HG02885 (cell line): ENCODE results near the gene UNC80.

Source experiments
- ATAC-seq: cut with Tn5 transposase; IDR thresholded peaks from one replicate; pipeline ENCODE4 v1.9.1; 2021; ENCODE audit warnings: mild to moderate bottlenecking; ENCODE audit not compliant: unreplicated experiment, poor library complexity

The UNC80 gene

GRCh38 chr2:210002158-210003157, 230.8 kb downstream of the UNC80 start, which contains the start of gene RPE:
TSS of gene RPE (plus strand) at chr2:210002638. CDS start at chr2:210002662, 24 bp downstream.
- ATAC-seq = peak; percentile 99

- no peak for ATAC-seq
Observed at GRCh38 chr2:210003359-210003758, 231.7 kb downstream of the UNC80 start.

GRCh38 chr2:210004881-210005280, 233.2 kb downstream of the UNC80 start:
- no peak for ATAC-seq

- peak; percentile 31 for ATAC-seq
Observed at GRCh38 chr2:210007895-210008294, 236.3 kb downstream of the UNC80 start.

GRCh38 chr2:210009126-210009525, 237.5 kb downstream of the UNC80 start:
- ATAC-seq = no peak

- no peak for ATAC-seq
Observed at GRCh38 chr2:210009896-210010295, 238.3 kb downstream of the UNC80 start.

- ATAC-seq = no peak
Observed at GRCh38 chr2:210020138-210020537, 248.5 kb downstream of the UNC80 start.

- no peak for ATAC-seq
Observed at GRCh38 chr2:210022824-210023223, 251.2 kb downstream of the UNC80 start.

- no peak for ATAC-seq
Observed at GRCh38 chr2:210027608-210028007, 256.0 kb downstream of the UNC80 start.

GRCh38 chr2:210028178-210028577, 256.5 kb downstream of the UNC80 start:
- ATAC-seq = no peak

- ATAC-seq = no peak
Observed at GRCh38 chr2:210034087-210034683, 262.6 kb downstream of the UNC80 start.

GRCh38 chr2:210035679-210036078, 264.0 kb downstream of the UNC80 start:
- no peak for ATAC-seq

- ATAC-seq = no peak
Observed at GRCh38 chr2:210038078-210038477, 266.4 kb downstream of the UNC80 start.

- no peak for ATAC-seq
Observed at GRCh38 chr2:210046851-210047500, 275.3 kb downstream of the UNC80 start.
